M059J (cell line): ENCODE results near the gene NCF1. TPM values are rescaled to one million over a fixed set of nuclear protein-coding genes. Genes with fewer than 3 reads are reported as not detected.
A peak's percentile ranks its signal among the peaks of the same experiment; 100 is the strongest.
"Not testable (repeated sequence)": the region's sequence is repeated elsewhere in the genome, so short reads cannot be mapped to it uniquely, and the experiment has no call there.

ENCODE experiments used
- DNase-seq: peaks from one replicate; pipeline ENCODE4 v3.0.0-alpha.2; 2012; ENCODE audit warnings: low read depth
- total RNA-seq: library from RNA; depleted of rRNA; stranded (reverse); fragments of >200 nt; shearing (Covaris generic); gene quantifications from 2 replicates; pipeline ENCODE4 v1.2.3, GENCODE V29; 2014; rRNA removed

The NCF1 gene
- total RNA-seq, 1 experiment from 2014 or later = not detected

DNA sequence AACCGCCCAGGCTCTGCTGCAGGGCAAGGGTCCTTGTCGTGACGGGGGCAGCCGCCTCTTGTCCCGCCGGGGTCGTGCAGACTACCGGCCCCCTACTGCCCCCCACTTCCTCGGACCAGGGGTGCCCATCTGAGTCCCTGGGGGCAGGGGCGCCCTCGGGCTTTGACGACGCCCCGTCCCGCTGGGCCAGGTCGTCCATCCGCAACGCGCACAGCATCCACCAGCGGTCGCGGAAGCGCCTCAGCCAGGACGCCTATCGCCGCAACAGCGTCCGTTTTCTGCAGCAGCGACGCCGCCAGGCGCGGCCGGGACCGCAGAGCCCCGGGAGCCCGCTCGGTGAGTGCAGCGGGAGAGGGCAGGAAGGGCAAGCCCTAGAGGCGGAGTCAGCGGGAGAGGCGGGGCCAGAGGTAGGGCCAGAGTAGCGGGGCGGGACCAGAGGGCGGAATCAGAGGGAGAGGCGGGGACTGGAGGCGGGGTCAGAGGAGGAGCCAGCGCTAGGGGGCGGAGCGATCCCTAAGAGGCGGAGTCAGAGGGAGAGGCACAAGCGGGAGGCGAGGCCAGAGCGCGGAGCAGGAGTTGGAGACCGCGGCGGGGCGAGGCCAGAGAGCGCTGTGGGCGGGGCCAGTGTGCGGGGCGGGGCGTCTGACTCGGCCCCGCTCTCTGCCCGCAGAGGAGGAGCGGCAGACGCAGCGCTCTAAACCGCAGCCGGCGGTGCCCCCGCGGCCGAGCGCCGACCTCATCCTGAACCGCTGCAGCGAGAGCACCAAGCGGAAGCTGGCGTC lies 14.7 kb downstream of the NCF1 start:
- DNase-seq = peak; percentile 77

DNA sequence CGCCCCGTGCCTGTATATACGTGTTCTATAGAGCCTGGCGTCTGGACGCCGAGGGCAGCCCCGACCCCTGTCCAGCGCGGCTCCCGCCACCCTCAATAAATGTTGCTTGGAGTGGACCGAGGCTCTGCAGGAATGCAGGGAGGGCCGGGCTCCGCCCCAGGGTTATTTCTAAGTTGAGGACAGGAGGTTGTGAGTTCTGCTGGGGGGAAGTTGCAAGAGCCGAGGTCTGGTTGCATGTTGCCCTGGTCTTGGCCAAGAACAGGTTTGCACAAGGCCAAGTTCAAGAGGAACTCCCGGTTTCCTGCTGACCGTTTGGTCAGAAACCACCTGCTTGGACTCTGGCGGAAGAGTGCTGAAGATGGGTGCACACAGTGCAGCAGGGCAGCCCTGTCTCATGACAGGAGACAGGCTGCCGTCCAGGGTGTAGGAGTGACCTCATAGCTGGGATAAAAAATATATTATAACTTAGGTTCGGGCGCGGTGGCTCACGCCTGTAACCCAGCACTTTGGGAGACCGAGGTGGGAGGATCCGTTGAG lies 15.5 kb downstream of the NCF1 start:
- not testable (repeated sequence) for DNase-seq

DNA sequence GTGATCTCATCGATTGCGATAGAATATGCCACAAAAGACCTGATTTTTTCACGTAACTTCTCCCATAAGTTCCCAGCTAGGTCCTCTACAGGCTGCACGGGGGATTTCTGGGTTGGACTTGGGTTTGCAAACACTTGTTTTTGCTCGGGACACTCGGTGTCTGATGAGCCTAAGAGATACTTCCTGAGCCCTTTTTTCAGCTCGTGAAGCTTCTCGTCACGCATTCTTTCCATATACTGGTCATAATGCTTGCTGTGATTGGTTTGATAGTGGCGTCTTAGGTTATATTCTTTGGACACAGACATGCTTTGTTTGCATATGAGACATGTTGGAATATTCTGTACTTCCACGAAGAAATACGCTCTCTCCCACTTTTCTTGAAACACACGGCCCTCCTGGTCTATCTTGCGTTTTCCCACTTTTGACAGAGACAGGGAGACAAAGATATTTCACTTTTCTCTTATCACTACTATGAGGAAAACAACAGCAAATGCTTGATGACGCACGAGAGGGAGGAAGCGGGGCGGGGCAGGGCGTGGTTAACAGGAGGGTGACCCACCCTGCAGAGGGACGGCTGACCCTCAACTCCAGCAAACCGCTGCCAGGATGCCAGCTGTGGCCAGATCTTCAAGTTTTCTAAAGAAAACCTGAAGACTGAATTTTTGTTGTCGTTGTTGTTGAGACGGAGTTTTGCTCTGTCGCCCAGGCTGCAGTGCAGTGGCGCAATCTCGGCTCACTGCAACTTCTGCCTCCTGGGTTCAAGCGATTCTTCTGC lies 24.2 kb downstream of the NCF1 start:
- not testable (repeated sequence) for DNase-seq

DNA sequence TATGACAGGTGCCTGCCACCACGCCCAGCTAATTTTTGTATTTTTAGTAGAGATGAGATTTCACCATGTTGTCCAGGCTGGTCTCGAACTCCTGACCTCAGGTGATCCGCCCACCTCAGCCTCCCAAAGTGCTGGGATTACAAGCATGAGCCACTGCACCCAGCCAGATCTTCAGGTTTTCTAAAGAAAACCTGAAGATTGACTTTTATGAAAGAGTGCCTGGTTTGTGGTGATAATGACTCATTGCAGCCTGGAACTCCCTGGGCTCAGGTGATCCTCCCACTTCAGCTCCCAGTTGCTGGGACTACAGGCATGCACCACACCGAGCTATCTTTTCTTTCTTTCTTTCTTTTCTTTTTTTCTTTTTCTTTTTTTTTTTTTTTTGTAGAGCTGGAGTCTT lies 24.8 kb downstream of the NCF1 start:
- DNase-seq = not testable (repeated sequence)

DNA sequence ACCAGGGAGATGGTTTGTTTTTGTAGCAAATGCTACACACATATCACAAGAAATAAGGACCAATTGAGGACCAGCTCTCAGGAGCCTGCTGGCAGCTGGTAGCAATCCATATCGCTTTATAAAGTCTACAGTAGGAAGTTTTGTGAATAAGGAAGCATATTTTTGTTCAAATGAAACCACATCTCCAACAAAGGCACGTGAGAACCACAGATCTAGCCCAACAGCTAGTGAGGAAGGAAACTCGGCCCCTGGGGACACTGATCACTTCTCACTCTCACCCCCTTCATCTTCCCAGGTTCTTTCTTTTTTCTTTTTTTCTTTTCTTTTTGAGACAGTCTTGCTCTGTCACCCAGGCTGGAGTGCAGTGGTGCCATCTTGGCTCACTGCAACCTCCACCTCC lies 42.1 kb downstream of the NCF1 start:
- not testable (repeated sequence) for DNase-seq

DNA sequence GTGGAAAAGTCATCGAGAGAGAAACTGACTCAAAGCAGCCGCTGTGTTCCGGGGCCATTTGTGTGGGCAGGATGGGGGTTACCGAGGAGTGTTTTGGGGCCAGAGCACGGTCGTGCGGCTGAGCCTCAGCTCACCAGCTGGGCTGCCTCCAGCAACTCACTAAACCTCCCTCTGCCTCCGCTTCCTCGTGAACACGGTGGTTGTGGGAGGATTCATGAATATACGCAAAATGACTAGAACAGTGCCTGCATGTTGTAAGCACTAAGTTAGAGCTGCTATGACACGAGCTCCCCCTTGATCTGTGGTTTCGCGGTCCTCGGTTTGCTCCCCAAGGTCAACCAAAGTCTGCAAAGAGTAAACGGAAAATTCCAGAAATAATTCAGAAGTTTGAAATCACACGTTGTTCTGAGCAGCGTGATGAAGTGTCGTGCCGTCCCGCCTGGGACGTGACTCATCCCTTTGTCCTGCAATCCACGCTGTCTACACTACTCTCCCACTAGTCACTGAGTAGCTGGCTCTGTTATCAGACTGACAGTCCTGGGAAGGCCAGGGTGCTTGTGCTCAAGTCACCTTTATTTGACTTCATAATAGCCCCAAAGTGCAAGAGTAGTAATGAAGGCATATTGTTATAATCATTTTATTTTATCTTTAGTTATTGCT lies 46.5 kb downstream of the NCF1 start:
- DNase-seq = not testable (repeated sequence)

DNA sequence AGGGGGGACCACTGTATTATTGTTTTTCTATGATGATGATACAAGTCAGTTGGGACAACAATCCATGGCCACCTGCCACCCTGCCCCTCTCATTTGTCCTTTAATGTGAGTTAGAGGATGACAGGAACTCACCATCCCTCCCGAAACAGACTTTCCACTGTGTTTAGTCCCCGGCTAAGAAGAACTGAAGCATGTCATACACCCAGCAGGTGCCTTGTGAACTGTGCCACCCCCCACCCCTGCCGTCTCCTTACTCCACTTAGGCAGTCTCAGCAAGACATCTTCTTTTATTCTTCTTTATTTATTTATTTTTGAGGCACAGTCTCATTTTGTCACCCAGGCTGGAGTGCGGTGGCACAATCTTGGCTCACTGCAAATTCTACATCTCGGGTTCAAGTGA lies 47.4 kb downstream of the NCF1 start:
- not testable (repeated sequence) for DNase-seq

DNA sequence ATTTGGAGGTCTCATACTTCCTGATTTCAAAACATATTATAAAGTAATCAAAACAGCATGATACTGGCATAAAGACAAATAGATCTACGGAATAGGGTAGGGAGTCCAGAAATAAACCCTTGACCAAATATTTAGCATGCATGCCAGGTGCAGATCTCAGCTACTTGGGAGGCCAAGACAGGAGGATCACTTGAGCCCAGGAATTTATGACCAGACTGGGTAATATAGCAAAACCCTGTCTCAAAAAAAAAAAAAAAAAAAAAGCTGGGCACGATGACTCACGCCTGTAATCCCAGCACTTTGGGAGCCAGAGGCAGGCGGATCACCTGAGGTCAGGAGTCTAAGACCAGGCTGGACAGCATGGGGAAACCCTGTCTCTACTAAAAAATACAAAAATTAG lies 56.1 kb downstream of the NCF1 start:
- peak; percentile 0 for DNase-seq

DNA sequence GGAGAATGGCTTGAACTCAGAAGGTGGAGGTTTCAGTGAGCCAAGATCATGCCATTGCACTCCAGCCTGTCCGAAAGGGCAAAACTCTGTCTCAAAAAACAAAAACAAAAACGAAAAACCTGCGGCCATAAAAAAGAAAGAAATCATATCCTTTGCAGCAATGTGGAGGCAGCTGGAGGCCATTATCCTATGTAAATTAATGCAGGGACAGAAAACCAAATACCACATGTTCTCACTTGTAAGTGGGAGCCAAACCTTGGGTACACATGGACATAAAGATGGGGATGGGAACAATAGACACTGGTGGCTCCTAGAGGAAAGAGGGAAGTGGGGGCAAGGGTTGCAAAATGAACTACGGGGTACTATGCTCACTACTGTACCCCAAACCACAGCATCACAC lies 56.6 kb downstream of the NCF1 start:
- DNase-seq = not testable (repeated sequence)

Other genes with a start within 250 kb of the NCF1 start
- 92.8 and 156 TPM in 2 replicates for gene GTF2I, start 116.3 kb upstream of the NCF1 start, total RNA-seq
- 4.3 and 17.9 TPM in 2 replicates for gene GTF2IRD2, start 77.6 kb downstream of the NCF1 start, total RNA-seq
- gene CASTOR2, start 190.7 kb downstream of the NCF1 start, total RNA-seq = 5.6 and 7.3 TPM in 2 replicates